Vagina (tissue), 2 donors: ENCODE data around the gene ORM1. TPM values are rescaled to one million over a fixed set of nuclear protein-coding genes. Genes with fewer than 3 reads are reported as not detected.

Experiments used
- DNase-seq, 2 donors: peaks; one replicate each; pipeline ENCODE4 v3.0.0-alpha.2; 2017; ENCODE audit errors: extremely low spot score in 2 of 2
- H3K27ac ChIP-seq: fragments of 200-600 bp; sonication (generic); one replicate; pipeline ENCODE4 v1.5.1; 2019
- H3K27me3 ChIP-seq: fragments of 200-600 bp; sonication (generic); one replicate; pipeline ENCODE4 v1.5.1; 2019
- H3K36me3 ChIP-seq, 2 donors: fragments of 200-600 bp; sonication (generic); one replicate each; pipeline ENCODE4 v1.5.1; 2017 to 2019
- H3K4me1 ChIP-seq: fragments of 200-600 bp; sonication (generic); one replicate; pipeline ENCODE4 v1.5.1; 2019
- H3K4me3 ChIP-seq, 2 donors: fragments of 200-600 bp; sonication (generic); 1 replicate in 1 of 2; 2 replicates in 1 of 2; pipeline ENCODE4 v1.5.1; 2016 to 2019
- H3K9me3 ChIP-seq: fragments of 200-600 bp; sonication (generic); one replicate; pipeline ENCODE4 v1.5.1; 2019
- CTCF ChIP-seq, 3 experiments: fragments of 450-650 bp in 2 of 3; fragments of 200-600 bp in 1 of 3; sonication (generic) in 1 of 3; IDR thresholded peaks; one replicate each; pipeline ENCODE4 v1.5.1; 2017 to 2019; ENCODE audit warnings: antibody characterized with exemption in 3 of 3, mild to moderate bottlenecking in 2 of 3, moderate library complexity in 2 of 3
- POLR2A ChIP-seq, 2 donors: fragments of 450-650 bp; IDR thresholded peaks; one replicate each; pipeline ENCODE4 v1.6.1; 2017; ENCODE audit warnings: antibody characterized with exemption in 2 of 2, mild to moderate bottlenecking in 2 of 2, moderate library complexity in 2 of 2
- POLR2AphosphoS5 ChIP-seq, 2 donors: sonication (generic); formaldehyde crosslinking; IDR thresholded peaks; one replicate each; pipeline ENCODE4 v1.9.0; 2017; ENCODE audit warnings: antibody characterized with exemption in 2 of 2, mild to moderate bottlenecking in 2 of 2, low read depth in 1 of 2; ENCODE audit not compliant: insufficient read depth in 1 of 2
- intact Hi-C: fragments of 100-400 bp; cut with DNase I; formaldehyde crosslinking; loops from one replicate; pipeline ENCODE4 v1.15.1; 2023
- total RNA-seq: library from RNA; depleted of rRNA; stranded (reverse); fragments of >200 nt; gene quantifications from one replicate; pipeline ENCODE4 v1.2.3, GENCODE V29; 2016

The ORM1 gene
- total RNA-seq, 1 donor from 2014 or later, result not detected

- Histone ChIP-seq H3K9me3 (no peaks in the 10 kb centered on the region), H3K27ac (no peak overlapping the region), H3K4me1 (no peaks in the 10 kb centered on the region), H3K4me3 (no peak overlapping the region), H3K36me3 (peaks cover 0 to 2% of the 10 kb centered on the region in 2 donors), H3K27me3 (no peaks in the 10 kb centered on the region)
- TF ChIP-seq POLR2AphosphoS5 (IDR thresholded peaks at IDR 0.05; ENCODE audit: insufficient read depth in 1 of 2, low read depth in 1 of 2) (no peak), POLR2A (IDR thresholded peaks at IDR 0.05) (no peak), CTCF (IDR thresholded peaks at IDR 0.05) (no peak)
- DNase-seq, result peak; percentile 49 to 72
- intact Hi-C loops, result no loop called here
Observed at GRCh38 chr9:114312513-114312875, 10.4 kb upstream of the ORM1 start.

GRCh38 chr9:114313186-114313585 lies 9.7 kb upstream of the ORM1 start:
- Histone ChIP-seq H3K4me1 (no peaks in the 10 kb centered on the region), H3K27me3 (no peaks in the 10 kb centered on the region), H3K4me3 (no peak overlapping the region), H3K9me3 (no peaks in the 10 kb centered on the region), H3K36me3 (no peaks in the 10 kb centered on the region), H3K27ac (no peak overlapping the region)
- intact Hi-C loops, result no loop called here
- TF ChIP-seq POLR2A (IDR thresholded peaks at IDR 0.05) (no peak), CTCF (IDR thresholded peaks at IDR 0.05) (no peak), POLR2AphosphoS5 (IDR thresholded peaks at IDR 0.05; ENCODE audit: insufficient read depth in 1 of 2, low read depth in 1 of 2) (no peak)
- peak; percentile 18 to 40 for DNase-seq

- Histone ChIP-seq H3K36me3 (no peaks in the 10 kb centered on the region), H3K4me1 (no peaks in the 10 kb centered on the region), H3K27ac (no peak overlapping the region), H3K27me3 (no peaks in the 10 kb centered on the region), H3K4me3 (no peak overlapping the region), H3K9me3 (no peaks in the 10 kb centered on the region)
- TF ChIP-seq CTCF (IDR thresholded peaks at IDR 0.05), result no peak
- TF ChIP-seq POLR2AphosphoS5 (IDR thresholded peaks at IDR 0.05; ENCODE audit: insufficient read depth in 1 of 2, low read depth in 1 of 2), result no peak
- TF ChIP-seq POLR2A (IDR thresholded peaks at IDR 0.05), result no peak
- intact Hi-C loops, result no loop called here
- peak; percentile 16 to 87 for DNase-seq
Observed at GRCh38 chr9:114314256-114314867, 8.5 kb upstream of the ORM1 start.

GRCh38 chr9:114314881-114315722 lies 7.8 kb upstream of the ORM1 start:
- TF ChIP-seq POLR2AphosphoS5 (IDR thresholded peaks at IDR 0.05; ENCODE audit: insufficient read depth in 1 of 2, low read depth in 1 of 2), result no peak
- TF ChIP-seq POLR2A (IDR thresholded peaks at IDR 0.05), result no peak
- Histone ChIP-seq H3K27me3 (no peaks in the 10 kb centered on the region), H3K9me3 (no peaks in the 10 kb centered on the region), H3K27ac (no peak overlapping the region), H3K36me3 (no peaks in the 10 kb centered on the region), H3K4me3 (no peak overlapping the region), H3K4me1 (no peaks in the 10 kb centered on the region)
- DNase-seq, result peak; percentile 64 to 95
- intact Hi-C loops, result no loop called here

GRCh38 chr9:114315723-114316363 lies 7.1 kb upstream of the ORM1 start:
- TF ChIP-seq POLR2AphosphoS5 (IDR thresholded peaks at IDR 0.05; ENCODE audit: insufficient read depth in 1 of 2, low read depth in 1 of 2) (no peak), POLR2A (IDR thresholded peaks at IDR 0.05) (no peak), CTCF (IDR thresholded peaks at IDR 0.05) (no peak)
- Histone ChIP-seq H3K27me3 (no peaks in the 10 kb centered on the region), H3K36me3 (no peaks in the 10 kb centered on the region), H3K4me1 (no peaks in the 10 kb centered on the region), H3K27ac (no peak overlapping the region), H3K9me3 (no peaks in the 10 kb centered on the region), H3K4me3 (no peak overlapping the region)
- intact Hi-C loops, result no loop called here
- peak; percentile 16 to 42 for DNase-seq
